GM19324 (cell line): ENCODE results near the gene SS18L1.

Source experiments
- ATAC-seq: cut with Tn5 transposase; IDR thresholded peaks from one replicate; pipeline ENCODE4 v1.9.1; 2021; ENCODE audit warnings: mild to moderate bottlenecking, moderate library complexity; ENCODE audit not compliant: unreplicated experiment, low FRiP score

Gene SS18L1

GRCh38 chr20:62222972-62223371 is 79.4 kb downstream of the SS18L1 start:
- ATAC-seq, result no peak

DNA sequence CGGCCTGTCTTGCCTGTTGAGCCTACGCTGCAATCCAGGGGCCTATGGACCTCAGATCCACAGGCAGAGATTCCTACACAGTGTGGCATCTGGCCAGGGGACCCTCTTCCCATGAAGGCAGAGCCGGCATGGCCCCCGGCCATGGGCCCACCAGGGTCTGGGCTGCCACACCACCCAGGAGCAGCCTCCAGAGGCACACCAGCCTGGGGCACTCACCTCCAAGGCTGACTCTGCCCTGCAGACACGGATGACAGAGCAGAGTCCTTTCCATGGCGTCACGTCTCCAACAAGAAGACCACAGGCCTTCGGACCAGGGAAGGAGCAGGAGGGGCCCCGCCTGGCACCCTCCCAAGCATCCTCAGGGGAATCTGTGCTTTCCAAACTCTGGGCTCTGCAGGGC is 80.0 kb downstream of the SS18L1 start:
- ATAC-seq, result no peak

DNA sequence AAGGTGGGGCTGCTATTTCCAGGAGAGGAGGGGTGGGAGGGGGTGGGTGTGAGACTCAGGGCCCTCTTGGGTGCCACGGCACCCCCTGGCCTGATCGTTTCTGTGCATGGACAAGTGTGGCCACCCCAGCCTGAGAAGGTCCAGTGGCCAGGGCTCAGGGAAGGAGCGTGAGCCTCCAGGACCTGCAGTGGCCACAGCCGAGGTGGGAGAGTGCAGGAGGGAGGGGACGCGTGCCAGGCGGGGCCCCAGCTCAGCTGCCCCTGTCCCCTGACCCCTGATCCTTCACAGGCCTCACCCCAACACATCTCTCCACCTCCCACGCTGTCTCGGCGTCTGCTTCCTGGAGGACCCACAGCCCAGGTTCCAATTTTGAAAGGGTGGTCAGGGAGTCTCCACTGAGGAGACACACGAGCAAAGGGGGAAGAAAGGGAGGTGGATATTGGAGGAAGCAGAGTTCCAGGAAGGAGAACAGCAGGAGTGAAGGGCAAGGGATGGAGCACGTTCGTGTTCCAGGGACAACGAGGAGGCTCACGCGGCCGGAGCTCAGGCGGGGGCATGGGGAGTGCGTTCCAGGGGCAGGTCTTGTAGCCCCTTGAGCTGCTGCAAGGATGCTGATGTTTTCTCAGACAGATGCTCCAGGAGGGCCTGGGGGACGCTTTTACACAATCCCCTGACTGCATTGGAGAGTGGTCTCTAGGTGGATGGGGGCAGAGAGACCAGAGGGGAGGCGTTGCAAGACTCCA is 80.7 kb downstream of the SS18L1 start:
- ATAC-seq, result no peak

DNA sequence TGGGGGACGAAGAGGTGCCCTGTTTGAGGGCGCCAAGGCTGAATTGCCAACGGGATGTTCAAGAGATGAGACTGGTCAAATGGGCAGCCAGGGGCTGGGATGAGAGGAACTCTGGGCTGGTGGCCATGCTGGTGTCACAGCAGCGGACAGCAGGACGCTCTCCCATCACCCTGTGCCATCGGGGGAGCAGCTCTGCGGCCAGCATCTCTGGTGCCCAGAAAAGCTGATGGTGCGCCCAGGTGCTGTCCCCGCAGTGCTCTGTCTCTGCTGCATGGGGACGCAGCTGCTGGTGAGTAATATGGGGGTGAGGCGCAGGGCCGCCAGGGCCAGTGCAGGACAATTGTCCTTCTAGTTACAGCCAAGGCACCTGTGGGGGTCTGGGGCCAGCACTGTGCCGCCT is 81.5 kb downstream of the SS18L1 start:
- no peak for ATAC-seq

- no peak for ATAC-seq
Observed at GRCh38 chr20:62225820-62226635, 82.5 kb downstream of the SS18L1 start.

GRCh38 chr20:62226707-62227590 is 83.4 kb downstream of the SS18L1 start:
- ATAC-seq, result no peak

- no peak for ATAC-seq
Observed at GRCh38 chr20:62227591-62227976, 84.0 kb downstream of the SS18L1 start.

- ATAC-seq, result no peak
Observed at GRCh38 chr20:62227977-62228958, 84.7 kb downstream of the SS18L1 start.

GRCh38 chr20:62228982-62229545 is 85.5 kb downstream of the SS18L1 start:
- no peak for ATAC-seq

GRCh38 chr20:62229667-62230066 is 86.1 kb downstream of the SS18L1 start:
- ATAC-seq, result no peak

DNA sequence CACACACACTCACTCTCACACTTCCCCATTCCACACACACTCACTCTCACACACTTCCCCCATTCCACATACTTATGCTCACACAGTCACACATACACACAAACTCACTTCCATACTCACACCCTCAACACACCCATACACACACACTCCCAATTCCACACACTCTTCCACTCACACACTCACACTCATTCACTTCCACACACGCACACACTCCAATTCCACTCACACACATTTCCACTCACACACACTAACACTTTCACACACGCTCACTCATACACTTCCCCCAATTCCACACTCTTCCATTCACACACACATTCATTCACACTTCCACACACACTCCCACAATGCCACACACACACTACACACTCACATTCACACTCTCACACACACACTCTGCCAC is 86.7 kb downstream of the SS18L1 start:
- ATAC-seq, result no peak

DNA sequence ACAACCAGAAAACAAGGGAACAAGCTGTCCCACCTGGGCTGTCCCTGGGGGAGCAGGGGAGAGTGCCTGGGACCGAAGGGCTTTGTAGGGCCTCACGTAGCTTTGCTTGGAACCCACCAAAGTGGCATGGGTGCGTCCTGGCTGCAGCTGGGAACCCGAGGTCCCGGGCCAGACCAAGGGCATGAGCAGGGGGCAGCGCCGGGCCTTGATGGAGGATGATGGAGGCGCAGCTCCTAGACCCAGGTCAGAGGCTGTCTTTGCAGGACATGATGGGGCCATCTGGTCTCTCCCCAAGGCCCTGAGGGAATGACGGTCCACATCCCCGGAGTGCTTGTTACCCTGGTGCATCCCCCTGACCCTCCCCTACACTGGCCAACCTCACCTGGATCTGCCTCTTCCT is 87.1 kb downstream of the SS18L1 start:
- ATAC-seq, result no peak

- no peak for ATAC-seq
Observed at GRCh38 chr20:62231292-62231691, 87.7 kb downstream of the SS18L1 start.
